Measurements from ENCODE around the gene PGAM1.

GRCh38 chr10:97400665-97401454, 25.1 kb upstream of the PGAM1 start, which contains the start of gene RRP12:
- TF ChIP-seq CTCF (IDR thresholded peaks at IDR 0.05) (peak in 1 of 6 experiments; percentile 18), POLR2A (IDR thresholded peaks at IDR 0.05) (peak in 1 of 4 donors; percentile 43)
